Inflammatory macrophage treated with lipopolysaccharide for 1 hour (primary cell): ENCODE measurements around the gene APOH.

Source experiments
- DNase-seq, 2 donors: peaks; one replicate each; pipeline ENCODE4 v3.0.0-alpha.2; 2020 to 2022

The APOH gene

DNA sequence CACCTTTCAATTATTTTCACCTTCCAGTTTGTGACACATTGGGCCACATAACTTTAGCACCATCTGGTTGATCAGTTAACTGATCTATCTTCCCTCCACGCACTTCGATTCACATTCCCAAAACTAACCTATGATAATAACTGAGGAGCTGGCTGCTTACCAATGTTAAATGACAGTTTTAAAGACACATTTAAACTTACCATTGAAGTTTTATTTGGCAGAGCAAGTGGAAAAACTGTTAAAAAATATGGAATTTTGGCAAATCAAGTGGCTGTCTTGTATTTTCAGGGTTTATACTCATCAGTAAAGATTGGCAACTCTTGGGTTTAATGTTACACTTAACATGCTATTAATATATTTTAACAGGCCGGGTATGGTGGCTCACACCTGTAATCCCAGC lies 5.4 kb upstream of the APOH start:
- no peak for DNase-seq

DNA sequence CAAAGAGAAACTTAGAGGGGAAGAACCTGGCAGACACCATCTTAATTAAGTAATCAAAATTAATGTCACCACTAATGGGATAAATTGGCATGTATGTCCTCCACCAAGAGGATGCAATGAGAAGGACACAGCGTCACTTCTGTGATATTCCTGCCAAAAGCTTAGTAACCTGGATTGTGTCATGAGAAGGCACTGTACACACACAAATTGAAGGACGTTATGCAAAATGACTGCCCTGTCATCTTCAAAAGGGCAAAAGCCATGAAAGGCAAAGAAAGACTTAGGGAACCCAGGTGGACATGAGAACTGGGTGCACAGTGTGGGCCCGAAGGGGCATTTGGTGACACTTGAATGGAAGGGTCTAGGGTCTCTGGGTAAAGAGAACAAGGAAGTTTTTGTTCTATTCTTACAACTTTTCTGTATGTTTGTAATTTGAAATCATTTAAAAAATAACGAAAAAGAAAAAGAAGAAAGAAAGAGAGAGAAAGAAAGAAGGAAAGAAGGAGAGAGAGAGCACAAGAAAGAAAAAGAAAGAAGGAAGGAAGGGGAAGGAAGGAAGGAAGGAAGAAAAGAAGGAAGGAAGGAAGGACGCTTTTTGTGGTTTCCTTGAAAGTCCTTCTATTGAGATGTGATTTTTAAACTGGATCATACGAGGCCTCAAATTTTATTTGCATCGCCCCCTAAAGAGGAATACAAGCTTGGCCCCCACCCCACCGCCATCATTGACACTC lies 4.0 kb upstream of the APOH start:
- DNase-seq = no peak

DNA sequence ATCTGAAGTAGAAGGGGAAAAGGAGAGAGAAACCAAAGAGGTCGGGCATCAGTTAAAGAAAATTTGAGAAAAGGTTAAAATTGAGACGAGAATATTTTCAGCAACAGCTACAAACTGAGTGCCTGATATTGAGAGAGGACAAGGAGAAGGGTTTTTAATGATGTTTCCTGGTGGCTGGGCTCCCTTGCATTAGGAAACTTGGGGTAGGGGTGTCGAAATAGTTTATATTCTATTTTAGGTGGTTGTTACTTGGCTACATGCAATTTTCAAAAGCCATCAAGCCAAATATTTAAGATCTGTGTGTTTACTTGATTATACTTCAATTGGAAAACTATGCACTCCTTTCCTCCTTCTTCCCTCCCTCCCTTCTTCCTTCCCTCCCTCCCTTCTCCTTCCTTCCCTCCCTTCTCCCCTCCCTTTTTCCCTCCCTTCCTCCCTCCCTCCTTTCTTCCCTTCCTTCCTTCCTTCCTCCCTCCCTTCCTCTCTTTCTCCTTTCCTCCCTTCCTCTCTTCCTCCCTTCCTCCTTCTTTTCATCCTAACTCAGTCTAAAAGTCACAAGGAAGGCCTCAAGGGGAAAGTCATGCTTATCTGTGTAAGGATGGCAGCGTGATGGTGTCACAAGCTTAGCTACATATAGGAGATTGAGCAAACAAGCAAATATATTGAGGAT lies 1.8 kb upstream of the APOH start:
- DNase-seq = no peak

DNA sequence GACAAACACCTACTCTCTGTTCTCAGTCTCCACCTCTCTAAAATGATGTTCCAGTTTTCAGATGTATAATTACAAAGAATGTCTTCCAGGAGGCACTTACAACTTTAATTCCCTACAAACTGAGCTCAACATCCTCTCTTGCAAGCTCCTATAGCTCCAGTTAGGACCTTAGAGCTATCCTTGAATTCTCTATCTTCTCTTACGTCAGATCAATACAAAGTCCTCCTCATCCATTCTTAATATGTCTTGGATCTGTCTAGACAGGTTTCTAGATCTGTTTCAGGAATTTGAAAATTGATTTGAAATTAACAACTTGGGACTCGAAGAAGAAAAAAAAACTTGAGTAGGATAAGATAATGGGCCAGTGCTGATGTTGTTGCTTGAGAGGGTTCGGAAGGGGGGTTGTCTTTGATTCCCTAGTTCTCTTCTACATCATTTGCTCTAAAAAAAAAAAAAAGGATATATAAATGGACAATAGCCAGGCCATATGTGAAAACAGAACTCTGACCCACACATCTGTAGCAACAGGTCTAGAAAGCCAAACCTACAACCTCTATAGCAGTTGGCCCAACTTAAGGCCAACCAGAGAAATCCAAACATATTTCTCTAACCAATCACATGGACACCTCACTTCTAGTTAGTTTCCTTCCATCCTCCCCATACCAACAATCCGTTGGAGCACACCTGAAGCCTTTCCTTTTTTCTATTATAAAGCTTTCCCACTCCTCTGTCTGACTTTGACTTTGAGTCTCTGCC lies 746 bp upstream of the APOH start:
- no peak for DNase-seq

DNA sequence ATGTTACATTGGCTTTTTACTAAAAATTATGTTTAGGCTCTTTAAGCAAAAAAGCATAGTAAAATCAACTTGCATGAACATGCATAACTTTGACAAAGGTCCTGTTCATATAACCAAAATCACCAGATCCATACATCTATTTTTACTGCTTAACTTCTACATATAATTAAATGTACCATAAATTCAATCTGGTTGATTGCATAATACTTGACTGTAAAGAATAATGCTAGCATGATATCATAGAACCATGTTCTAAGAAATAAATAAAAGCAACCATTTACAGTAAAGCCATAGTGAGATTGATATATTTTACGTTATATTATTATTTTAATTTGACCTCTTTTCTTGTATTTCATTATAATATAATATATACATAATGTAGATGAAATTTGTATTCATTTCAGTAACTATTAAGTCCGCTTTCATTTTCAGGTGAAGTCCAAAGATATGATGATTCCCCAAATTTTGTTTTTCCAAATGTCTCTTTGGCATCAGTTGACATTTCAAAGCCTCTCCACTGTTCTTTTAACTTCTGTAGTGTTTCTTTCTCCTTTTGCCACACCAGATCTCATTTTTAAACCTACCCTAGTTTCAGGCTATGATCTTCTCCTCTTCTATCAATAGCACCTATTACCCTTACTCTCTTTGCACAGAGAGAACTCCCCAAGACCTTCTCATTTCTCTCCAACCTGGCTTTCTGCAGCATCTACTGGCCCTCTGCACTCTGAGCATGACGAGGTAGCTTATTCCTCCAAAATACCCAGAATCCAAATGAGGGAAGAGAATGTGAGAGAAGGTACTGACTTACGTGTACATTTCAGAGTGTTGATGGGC lies 1.8 kb downstream of the APOH start:
- DNase-seq = no peak

DNA sequence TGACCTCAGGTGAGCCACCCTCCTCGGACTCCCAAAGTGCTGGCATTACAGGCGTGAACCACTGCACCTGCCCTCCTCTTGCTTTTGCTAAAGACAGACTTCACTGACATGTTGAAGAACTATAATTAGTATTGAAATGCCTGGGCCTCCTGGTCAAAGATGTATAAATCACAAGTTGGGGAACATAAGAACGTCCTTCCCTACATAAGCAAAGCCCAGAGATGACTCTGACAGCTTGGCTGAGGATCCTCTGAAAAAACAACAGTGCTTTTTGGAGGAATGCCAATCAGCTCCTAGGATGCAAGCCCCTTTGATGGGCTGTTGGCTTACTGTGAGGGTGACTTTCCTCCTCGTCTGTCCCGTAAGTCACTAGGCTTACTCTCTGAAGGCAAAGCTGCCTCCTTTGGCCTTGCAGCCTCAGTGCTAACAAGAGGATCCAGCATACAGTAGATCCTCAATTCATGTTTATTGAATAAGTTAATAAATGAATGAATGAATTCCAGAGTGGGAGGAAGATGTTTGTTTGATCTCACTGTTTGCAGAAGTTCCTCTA lies 6.3 kb downstream of the APOH start:
- no peak for DNase-seq

DNA sequence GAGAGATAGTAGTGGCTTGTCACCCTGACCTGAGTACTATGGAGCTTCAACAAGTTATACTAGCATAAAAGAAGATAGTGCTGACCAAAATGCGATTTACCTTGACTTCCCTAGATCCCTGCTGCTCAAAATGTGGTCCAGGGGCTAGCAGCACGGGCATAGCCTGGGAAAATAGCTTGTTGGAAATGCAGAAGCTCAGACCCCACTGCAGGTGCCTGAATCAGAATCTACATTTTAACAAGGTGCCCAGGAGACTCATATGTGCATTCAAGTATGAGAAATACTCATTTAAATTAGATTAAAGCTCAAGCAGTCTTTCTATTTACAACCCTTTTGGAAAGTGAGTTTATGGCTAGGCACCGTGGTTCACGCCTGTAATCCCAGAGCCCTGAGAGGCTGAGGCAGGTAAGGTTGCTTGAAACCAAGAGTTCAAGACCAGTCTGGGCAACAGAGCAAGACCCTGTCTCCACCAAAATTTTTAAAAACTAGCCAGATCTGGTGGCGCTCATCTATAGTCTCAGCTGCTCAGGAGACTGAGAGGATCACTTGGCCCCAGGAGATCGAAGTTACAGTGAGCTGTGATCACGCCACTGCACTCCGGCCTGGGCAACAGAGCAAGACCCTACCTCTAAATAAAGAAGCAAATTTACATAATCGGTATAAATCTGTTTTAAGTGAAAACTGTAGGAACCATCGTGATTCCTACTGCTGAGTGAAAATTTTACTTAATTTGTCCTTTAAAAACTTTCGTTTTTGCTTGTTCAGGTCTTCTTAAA lies 7.3 kb downstream of the APOH start:
- no peak for DNase-seq

DNA sequence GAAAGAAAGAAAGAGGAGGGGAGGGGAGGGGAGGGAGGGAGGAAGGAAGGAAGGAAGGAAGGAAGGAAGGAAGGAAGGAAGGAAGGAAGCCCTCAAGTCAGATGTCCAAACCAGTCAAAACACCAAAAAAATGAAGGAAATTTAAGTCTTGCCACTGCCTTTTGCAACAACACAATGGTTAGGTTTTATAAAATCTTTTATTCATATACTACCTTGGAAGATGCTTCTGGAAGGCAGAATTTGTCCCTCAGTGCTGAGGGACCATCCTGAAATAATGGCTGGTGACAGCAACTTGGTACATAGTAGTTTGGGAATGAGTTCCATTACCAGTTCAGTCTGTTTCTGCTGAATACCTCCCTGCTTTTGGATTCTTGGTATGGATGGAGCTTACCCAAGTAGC lies 7.9 kb downstream of the APOH start:
- no peak for DNase-seq

DNA sequence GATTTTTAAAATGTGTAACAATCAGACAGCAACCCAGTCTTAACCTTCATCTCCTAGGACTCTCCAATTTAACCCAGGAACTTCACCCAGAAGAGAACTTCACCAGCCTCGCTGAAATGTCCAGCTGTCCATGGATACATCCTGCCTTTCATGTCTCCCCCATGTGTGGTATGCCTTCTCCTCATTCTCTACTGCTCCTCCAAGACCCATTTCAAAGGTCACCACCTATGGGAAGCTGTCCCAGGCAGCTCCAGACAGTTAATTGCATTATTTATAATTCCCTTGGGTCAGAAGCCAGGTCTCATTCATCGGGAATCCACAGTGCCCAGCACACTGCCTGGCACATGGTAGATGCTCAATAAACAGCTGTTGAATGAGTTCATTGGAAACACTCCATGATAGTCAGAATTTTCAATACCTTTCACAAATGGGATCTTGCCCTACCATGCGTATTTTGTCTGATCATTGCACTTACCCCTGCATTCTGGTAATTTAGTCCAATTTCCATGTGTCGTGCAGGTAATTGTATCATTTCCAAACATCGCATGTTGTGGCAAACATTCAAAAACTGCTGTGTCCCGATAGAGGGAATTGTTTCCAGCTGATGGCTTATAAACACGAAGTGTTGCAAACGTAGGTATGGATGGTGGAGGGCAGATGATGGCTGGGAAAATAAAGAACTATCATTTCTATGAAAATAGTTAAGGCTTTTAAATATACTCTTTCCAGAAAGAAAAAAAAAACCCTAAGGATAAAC lies 9.0 kb downstream of the APOH start:
- no peak for DNase-seq

DNA sequence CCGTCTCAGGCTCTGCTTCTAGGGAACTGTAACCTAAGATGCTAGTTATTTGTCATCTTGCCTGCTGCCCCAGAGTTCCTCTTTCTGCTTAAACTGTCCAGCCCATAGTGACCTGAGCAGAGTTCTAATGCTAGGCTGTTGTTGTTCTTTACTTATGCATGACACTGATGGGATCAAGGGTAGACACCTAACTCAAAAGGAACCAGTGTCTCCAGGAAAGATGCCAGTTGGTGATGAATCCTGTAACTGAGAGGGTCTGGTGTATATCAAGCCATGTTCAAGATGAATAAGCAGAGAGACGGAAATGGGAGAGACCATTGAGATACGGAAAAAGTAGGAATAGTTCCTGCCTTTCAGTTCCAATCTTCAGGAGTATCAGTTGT lies 13.7 kb downstream of the APOH start:
- DNase-seq = no peak

DNA sequence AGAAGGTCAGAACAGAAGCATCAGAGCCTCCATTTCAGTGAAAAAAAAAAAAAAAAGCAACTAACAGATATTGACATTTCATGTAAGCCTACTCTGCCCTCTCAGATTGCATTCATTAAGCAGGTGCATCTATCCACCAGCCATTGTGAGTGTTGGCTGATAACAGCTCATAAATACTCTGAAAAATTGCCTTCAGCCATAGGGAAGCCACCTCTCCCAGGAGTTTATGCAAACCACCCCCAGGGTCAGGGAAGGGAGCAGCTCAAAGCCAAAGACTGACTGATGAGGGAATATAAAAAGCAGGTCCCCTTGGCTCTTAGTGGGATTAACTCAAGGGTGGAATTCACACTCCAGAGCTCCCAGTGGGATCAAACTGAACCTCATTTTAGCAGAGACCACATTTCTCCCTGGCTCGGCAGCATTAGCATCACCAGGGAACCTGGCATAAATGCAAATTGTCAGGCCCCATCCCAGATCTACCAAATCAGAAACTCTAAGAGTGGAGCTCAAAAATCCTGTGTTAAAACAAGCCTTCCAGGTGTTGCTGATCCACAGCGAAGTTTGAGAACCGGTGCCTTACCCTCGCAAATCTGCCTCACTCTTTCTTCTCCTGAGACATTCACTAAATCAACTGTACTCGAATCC lies 14.2 kb downstream of the APOH start:
- no peak for DNase-seq

DNA sequence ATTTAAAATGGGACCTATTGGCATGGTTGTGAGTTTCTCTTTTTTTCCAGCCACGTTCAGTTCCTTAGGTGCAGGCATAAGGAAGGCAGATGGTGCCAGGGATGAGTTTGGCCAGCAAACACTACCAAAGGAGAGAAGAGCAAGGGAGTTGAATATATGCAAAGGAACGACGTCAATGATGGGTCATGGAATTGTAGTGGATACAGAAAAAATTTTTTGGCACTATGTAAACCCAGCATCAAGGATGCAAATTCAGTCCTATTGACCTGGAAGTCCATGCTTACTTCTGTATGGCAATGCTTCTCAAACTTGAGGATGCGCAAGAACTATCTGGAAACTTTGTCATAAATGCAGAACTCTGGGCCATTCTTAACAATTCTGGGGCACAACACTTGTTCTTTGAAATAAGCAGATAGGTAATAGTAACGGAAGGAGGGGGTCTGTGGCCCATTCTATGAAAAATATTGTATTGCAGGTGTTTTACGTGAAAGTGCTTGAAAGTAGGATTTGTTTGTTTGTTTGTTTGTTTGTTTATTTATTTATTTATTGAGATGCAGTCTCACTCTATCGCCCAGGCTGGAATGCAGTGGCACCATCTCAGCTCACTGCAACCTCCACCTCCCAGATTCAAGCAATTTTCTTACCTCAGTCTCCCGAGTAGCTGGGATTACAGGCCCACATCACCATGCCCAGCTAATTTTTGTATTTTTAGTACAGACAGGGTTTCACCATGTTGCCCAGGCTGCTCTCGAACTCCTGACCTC lies 18.0 kb downstream of the APOH start:
- no peak for DNase-seq

DNA sequence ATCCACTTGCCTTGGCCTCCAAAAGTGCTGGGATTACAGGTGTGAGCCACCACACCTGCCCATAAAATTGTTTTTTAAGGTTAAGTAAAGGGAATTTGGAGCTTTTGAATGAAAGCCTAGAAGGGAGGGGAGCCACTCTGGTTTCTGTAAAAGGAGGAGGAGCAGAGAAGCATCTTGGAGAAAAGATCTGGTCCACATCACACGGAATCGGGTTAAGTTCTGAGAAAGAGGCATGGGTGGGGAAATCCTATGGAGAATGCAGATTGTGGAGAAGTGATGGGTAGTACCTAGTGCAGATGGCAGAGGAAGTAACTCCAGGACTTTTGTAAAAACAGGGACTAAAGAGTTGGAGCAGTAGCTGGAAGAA lies 19.0 kb downstream of the APOH start:
- DNase-seq = no peak

DNA sequence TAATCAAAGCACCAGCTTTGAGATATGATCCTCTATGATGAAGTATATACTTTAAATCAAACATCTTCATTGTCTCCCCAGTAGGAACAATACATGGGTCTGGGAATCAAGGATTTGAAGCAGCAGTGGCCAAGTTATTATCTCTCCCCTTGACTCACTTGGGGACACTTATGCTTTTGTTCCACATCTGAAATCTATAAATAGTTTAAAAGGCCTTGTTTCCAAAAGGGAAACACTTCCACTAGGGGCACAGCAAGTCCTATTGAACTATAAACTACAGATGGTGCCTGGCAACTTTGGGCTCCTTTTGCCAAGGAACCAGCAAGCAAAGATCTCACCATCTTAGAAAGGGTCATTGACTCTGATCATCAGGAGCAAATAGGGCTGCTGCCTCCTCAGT lies 21.3 kb downstream of the APOH start:
- no peak for DNase-seq

DNA sequence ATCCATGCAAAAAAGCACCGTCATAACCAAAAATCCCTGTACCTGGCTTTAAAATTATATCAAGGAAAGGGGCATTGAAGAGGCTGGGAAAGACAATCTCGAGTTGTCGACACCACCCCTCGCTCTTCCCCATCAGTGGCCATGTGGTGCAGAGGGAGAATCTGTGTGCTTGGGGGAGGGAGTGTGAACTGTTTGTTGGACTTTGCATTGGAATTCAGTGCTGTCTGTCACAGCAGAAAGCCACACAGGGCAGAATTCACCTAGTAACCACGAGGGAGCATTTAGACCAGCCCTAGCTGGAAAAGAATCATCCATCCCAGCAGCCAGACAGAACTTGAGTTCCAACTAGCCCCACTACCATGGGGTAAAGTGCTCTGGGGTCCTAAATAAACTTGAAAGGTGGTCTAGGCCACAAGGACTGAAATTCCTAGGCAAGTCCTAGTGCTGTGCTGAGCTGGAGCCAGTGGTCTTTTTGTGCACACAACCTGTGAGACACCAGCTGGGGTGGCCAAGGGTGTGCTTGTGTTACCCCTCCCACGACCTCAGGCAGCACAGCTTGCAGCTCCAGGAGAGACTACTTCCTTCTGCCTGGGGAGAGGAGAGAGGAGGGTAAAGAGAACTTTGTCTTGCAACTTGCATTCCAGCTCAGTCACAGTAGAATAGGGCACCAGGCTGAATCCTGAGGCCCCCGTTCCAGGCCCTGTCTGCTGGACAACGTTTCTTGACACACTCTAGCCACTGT lies 25.8 kb downstream of the APOH start:
- DNase-seq = no peak

DNA sequence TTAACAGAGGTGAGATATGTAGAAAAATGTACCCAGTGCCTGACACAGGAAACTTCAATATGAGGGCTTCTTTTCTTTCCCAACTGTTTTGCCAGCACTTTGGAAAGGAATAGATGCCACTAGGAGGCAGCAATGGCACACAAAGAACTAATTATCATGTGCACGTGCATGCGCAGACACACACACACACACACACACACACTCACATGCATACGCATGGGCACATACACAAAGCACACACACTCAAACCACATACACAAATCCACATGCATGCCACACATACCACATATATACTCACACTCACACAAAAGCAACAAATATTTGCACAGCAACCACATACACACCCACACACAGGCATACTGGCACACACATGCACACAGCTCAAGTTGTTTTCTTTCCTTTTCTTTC lies 28.5 kb downstream of the APOH start:
- peak; percentile 17 to 68 for DNase-seq

DNA sequence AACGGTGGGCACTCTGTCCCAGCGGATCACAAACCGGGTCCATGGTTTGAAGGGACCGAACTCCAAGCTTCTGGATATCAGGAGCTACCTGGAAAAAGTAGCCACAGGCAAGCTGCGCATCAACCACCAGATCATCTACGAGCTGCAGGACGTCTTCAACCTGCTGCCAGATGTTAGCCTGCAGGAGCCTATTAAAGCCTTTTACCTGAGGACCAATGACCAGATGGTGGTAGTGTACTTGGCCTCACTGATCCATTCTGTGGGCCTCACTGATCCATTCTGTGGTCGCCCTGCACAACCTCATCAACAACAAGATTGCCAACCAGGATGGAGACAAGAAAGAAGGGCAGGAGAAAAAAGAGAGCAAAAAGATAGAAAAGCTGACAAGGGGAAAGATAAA lies 31.0 kb downstream of the APOH start:
- no peak for DNase-seq

DNA sequence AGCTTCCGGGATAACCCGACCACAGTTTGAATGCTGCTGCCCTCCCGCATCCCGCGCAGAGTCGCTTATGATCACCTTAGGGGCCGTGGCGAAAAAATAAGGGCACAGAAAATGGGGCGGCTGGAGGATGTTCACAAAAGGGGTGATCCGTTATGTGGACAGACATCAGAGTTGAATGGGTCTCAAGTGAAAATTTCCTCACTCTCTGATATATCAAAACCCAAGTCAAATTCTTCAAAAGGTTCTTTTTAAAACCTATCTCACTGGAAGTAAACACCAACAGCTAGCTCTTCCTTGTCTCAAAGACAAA lies 36.9 kb downstream of the APOH start:
- no peak for DNase-seq

DNA sequence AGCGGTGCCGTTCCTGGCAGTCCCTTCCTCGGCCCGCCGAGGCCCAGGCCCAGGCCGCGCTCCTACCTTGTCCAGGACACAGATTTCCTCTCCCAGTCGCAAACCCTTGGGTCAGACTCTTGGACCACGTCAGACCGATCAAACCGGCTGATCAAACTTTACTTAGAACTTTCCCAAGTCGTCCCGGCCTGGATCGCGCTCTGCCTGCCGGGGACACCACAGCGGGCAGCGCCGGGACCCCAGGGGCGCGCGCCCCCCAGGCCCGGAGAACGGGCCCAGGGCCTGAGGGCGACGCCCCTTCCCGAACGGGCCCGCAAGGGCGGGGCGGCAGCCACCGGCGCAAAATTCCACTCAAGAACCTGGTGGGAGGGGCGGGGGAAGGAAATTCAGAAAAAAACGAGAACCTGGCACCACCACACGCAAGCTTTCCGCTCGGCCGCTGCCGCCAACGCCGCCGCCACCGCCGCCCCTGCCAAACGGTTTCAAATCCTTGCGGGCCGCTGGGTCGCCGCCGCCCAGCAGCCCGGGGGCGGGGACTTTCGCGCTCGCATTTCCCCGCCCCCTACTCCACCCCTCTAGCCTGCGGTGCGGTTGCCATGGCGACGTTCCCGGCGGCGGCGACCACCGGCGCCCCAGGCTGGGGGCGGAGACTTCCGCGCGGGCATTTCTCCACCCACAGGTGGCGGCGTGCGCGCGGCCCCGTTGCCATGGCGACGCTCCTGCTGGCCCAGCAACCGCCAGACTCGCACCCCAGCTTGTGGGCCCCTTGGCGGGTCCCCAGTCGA lies 37.4 kb downstream of the APOH start, which contains the start of gene CEP112:
TSS of gene CEP112 (minus strand) at position 541 of the 785 bp plus-strand sequence.
- DNase-seq = peak; percentile 25 to 64
